GM18508 (cell line): Measurements from ENCODE around the gene DCP1A.
"Not testable (repeated sequence)": the region's sequence is repeated elsewhere in the genome, so short reads cannot be mapped to it uniquely, and the experiment has no call there.

Source experiments
- ATAC-seq: cut with Tn5 transposase; IDR thresholded peaks from one replicate; pipeline ENCODE4 v1.9.1; 2021; ENCODE audit warnings: moderate number of reproducible peaks; ENCODE audit not compliant: insufficient read depth, unreplicated experiment

The DCP1A gene

DNA sequence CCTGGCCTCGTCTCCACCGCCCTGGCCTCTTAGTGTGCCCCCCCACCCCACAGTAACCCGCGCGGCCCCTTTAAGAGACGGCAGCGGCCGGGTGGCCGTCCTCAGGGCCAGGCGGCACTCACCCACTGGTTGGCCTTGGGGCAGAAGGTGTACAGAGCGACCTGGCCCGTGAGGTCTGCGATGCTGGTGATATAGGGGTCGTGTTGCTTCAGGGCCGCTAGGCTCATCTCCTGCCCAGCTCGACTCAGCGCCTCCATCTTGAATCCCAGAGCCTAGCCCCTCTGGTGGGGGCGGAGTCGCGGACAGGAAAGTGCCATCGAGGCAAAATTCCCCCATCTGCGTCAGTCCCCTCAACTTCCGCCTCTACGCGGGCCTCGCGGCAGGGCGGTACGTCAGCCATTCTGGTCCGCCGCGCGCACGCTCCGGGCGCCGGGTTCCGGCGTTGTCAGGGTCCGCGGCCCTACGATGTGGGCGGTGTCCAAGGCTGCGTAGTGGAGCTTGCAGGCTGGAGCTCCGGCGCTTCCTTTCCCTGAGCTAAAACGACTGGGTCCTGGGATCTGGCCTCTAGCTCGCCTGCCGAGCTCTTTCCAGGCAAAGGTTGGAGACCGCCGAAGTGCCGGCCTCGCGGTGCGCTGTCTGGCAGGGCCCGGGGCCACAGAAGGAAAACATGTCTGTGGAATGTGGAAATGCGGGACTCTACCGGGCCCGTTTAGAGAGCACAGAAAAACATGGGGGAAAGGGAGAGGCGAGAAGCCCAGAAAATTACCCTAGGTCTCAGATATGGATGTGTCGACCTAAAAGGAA, at the start of gene DCP1A:
TSS of gene DCP1A (minus strand) at position 283 of the 804 bp plus-strand sequence. CDS start at position 257, 26 bp downstream.
- ATAC-seq: peak; percentile 82

DNA sequence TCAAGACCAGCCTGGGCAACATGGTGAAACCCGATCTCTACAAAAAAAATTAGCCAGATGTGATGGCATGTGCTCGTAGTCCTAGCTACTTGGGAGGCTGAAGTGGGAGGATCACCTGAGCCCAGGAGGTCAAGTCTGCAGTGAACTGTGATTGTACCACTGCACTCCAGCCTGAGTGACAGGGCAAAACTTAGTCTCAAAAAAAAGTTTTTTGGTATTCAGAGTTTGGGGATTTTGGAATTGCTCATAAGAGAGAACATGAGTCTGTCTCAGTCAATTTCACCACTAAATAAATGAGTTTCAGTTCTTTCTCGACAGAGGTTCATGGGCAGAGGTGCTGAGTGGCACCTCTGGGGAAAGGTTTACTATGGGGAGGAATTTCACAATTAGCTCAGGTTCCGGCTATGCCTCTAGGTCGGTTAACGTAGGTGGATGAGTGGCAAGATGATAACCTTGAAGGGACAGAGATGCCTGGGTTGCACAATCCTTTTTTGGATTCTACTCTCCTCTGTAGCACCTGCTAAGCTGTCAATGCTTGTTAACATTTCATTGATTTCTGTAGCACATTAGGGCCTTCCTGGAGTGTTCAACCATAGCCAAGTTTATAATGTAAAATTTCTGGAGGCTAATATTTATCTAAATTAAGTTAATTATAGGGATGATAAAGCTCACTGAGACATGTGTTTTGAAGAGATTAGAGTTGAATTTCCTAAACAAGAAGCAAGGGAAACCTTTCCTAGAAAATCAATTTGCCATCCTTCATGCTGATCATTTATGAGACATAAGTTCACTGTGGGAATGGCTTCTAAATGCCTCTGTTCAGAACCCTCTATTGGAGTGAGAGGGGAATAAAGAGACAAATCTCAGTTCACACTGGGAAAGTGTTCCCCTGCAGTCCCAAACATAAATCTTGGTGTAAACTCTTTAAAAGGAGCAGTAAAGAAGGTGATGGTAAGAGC, 37.4 kb upstream of the DCP1A start:
- no peak for ATAC-seq

DNA sequence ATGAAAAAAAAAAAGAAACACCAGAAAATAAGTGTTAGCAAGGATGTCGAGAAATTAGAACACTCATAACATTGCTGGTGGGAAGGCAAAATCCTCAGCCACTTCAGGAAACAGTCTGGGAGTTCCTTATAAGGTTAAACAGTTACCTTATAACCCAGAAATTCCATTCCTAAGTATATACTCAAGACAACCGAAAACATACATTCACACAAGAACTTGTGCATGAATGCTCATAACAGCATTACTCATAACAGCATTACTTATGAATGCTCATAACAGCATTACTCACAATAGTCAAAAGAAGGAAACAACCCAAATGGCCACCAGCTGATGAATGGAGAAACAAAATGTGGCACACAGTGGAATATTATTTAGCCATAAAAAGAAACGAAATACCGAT, 34.8 kb upstream of the DCP1A start:
- no peak for ATAC-seq

DNA sequence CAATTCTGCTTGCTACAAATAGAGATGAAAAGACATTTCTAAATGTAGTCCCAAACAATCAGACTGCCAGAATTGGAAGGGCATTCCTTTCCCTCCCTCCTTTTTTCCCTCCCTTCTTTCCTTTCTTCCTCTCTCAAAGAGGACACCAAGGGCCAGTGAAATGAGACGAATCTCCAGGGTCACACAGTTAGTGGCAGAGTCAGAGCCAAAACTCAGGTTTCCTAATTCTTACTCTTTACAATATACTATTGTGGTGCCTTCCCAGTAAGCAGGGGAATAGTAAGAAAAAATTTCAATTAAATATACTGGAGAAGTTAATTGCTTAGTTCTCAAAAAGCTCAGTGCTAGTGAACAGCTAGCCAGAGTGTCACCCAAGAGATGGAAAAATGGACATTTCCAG, 33.0 kb upstream of the DCP1A start:
- ATAC-seq: no peak

DNA sequence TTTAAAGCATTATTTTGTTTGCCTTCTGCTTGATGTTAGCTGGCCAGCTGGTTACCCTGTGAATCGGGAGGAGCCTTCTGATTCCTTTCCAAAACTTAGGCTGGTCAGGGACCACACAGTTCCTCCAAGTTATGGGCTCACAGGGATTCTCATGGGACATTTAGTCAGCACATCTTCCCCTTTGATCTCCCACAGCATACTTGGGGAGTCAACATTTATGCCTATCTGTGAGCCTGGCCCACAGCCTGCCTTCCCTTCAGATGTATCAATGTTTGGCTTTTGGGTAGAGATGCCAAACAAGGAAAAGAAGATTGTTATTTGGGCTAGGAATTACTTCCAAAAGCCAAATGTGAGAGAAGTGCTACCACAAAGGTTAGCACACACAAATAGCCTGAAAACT, 32.6 kb upstream of the DCP1A start:
- no peak for ATAC-seq

DNA sequence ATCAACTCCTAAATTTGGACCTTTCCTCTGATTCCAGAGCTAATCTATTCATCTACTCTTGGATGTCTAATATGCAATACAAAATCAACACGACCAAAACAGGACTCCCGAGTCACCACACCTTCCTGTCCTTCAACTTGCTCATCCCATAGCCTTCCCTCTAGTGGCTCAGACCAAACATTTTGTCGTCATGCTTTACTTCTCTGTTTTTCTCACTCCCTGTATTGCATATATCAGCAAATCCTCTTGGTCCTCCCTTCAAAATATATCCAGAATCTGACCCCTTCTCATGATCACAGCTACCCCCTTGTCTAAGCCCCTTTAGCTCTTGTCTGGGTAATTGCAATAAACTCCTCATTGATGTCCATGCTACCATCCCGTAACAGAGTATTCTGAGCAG, 30.5 kb upstream of the DCP1A start:
- no peak for ATAC-seq

DNA sequence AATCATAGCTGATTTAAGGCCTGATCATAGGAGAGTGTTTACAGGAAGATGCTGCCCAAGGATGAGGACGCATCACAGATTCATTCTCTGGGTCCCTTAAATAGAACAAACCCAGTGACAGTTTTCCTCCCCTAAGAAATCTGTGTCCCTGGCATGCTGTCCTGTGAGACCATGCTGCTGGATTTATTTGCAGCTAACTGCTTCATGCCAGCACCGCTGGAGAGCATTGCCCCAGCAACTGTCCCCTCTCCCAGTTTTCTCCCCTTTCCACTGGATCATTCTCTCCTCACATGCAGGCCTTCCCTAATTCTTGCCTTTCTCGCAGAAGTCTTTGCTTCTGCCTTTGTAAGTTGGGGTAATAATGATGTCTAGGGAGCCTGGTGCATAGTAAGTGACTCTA, 29.3 kb upstream of the DCP1A start:
- no peak for ATAC-seq

DNA sequence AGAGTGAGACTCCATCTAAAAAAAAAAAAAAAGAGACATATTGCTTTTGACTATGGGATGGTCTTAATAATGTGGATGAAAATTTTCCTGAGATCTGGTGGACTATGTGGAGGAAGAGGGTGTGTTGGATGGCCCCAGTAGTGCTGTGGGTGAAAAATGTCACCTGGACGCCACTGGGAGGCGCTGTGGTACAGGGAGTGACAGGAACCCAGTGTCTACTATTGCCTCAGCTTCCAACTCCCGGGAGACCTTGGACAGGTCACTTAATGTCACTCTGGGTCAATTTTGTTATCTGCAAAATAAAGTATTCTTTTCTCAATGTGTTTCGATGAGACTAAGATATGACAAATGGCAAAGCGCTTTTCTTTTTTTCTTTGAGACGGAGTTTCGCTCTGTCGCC, 27.7 kb upstream of the DCP1A start:
- ATAC-seq: no peak

DNA sequence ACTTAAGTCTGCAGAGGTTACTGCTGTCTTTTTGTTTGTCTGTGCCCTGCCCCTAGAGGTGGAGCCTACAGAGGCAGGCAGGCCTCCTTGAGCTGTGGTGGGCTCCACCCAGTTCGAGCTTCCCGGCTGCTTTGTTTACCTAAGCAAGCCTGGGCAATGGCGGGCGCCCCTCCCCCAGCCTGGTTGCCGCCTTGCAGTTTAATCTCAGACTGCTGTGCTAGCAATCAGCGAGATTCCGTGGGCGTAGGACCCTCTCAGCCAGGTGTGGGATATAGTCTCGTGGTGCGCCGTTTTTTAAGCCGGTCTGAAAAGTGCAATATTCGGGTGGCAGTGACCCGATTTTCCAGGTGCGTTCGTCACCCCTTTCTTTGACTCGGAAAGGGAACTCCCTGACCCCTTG, 23.4 kb upstream of the DCP1A start:
- ATAC-seq: not testable (repeated sequence)

DNA sequence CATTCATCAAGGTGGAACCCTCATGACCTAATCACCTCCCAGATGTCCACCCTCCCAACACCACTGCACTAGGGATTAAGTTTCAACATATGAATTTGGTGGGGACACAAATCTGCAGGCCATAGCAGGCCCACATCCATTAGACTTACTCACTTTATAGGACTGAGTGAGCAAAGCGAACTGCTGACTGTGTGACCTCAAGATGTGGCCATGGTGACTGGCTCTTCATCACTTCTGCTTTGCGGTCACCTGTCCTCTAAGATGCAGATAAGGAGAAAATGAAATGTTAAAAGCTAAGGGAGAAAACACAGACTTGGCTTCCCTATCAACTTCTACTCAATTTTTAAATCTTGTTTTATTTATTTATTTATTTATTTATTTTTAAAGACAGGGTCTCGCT, 14.5 kb upstream of the DCP1A start:
- no peak for ATAC-seq

DNA sequence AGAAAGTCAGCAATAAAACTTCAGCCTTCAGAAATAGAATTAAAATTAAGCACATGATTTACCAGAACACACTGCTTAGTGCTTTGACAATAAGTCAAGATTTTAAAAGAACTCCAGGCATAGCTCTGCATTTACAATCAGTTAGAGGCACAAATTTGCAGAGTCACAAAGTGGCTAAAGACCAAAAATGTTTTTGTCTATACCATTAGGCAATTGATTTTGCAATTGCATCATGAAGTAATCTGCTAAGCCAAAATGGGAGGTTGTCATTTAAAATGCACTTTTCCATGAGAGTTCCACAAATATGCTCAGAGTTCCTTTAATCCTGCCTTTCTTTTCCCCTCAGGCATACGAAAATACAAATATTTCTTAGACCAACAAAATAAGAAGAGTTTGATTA, 10.1 kb upstream of the DCP1A start:
- ATAC-seq: no peak

DNA sequence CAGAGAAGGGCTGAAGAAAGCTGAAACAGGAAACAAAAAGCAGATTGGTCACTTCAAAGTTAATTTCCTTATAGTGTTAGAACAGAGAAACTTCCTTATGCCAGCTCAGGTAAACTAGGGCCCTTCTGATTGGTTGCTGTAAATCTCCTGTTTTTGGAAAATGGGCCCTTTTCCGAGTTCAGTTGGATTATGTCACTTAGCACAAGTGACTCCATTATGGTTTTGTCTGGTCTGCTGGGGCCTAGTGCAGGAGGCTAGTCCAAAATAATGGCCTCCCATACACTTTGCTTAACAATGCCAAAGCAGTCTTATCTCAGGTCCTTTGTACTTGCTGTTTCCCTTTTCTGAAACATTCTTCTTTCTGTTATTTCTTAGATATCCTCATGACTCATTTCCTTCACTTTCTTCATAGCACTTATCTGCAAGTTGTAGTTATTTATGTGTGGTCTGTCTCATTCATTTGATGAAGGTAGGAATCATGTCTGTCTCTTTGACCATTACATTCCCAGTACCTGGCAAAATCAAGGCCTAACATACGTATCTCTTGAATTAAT, 7.7 kb upstream of the DCP1A start:
- ATAC-seq: no peak

DNA sequence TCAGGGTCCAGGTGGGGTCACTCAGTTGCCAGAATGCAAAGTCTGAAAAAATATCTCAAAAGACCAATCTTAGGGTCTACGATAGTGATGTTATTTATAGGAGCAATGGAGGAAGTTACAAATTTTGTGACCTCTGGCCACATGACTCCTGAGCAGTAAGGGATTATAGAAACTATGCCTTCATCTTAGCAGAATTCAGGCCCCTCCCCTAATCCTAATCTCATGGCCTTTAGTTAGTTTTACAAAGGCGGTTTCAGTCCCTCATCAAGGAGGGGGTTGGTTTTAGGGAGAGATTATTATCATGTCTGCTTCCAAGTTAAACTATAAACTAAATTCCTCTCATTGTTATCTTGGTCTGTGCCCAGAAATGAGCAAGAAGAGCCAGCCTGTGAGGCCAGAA, 5.9 kb upstream of the DCP1A start:
- no peak for ATAC-seq

DNA sequence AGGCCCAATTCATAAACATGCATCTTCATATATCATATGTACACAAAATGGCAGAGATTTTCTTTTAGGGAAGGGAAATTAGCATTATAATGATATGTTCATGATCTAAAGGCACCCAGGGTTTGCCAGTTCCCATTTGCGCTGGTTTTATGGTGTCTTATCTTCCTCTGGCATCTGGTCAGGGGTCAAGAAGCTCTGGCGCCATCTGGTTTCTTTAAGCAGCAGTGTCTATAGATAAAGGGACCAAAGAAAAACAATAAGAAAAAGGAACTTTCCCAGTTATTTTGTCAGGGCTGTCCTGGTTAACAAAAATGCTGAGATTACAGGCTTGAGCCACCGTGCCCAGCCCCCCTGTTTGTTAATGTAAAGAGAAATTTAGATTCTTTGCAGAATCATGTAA, 3.3 kb upstream of the DCP1A start:
- ATAC-seq: no peak

DNA sequence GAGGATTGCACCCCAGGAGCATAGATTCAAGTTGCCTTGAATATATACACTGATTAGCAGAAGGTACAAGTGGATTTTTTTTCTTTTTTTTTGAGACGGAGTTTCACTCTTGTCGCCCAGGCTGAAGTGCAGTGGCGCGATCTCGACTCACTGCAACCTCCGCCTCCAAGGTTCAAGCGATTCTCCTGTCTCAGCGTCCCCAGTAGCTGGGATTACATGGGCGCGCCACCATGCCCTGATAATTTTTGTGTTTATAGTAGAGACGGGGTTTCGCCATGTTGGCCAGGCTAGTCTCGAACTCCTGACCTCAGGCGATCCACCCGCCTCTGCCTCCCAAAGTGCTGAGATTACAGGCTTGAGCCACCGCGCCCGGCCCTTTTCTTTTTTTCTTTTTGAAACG, 775 bp upstream of the DCP1A start:
- ATAC-seq: not testable (repeated sequence)

DNA sequence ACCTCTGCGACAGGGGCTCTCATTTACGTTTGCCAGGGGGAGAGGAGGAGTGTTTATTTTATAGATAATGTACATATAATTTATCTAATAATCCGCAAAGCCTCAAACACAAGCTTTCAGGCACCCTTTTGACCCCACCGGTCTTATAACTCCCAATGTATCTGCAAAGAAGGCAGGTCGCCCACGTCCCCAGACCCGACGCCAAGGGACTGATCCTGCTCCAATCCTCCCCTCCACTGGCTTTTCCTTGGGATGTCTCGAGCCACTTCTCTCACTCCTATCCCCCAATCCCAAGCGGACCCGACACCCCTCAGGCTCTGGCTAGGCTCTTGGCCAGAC, 452 bp downstream of the DCP1A start:
- no peak for ATAC-seq

DNA sequence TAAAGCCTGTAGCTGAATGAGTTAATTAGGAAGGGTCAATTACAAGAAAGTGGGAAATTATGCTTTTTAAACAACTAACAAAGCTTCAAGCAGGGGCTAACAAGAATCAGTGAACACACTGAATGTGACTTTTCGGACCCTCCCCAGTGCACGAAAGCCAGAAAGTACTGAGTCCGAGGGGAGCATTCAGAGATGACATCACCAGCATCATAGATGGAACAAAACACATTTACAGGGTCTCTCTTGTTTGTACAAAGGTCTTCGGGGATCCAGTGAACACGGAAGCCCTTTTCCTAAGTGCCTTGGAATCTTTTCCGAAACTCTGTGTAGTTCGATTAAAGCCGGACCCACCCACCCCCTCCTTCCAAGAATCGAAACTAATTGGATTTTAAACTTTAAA, 829 bp downstream of the DCP1A start:
- no peak for ATAC-seq

DNA sequence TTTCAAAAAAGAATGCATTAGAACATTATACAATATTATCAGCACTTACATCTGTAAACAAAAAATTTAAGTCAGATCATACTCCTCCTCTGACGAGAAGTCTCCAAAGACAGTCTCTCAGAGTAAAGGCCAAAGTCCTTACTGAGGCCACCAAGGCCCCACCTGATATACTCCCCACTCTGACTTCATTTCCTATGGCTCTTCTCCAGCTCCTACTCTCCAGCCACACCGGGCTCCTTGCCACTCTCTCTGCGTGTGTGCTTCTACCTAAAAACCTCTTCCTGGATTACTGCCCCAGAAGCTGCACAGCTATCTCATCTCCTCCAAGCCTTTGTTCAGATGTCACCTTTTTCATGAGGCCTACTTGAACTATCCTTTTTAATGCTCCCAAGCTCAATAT, 5.0 kb downstream of the DCP1A start:
- no peak for ATAC-seq

DNA sequence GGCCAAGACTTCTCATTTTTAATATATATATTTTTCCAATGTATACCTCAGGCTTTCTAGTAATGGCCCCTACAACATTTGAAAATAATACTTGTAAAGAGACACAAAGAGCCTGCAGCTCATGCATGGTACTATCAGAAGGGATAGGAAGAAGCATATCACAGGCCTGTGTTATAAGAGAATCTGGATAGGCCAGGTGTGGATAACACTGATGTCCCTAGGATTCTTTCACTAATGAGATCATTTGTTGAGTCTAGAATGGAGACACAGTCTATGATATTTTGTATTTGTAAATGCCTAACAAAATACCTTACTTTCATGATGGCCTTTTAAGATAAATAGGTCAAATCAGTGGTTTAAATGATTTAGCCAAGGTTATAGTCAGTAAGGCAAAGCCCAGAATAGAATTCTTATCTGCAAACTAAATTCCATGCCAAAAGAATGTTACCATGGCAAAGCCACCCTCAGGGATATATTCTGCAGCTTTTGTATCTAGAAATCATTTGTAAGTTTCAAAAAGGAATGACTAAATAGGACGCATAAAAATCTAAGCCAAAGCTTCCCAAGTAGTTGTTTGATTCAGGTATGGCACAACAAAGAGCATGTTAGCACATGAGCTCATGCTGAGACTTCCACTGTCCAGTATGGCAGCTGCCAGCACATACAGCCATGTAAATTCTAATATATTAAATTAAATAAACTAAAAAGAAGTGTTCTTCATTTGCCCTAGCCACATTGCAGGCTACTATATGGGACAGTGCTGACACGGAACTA, 10.0 kb downstream of the DCP1A start:
- no peak for ATAC-seq

DNA sequence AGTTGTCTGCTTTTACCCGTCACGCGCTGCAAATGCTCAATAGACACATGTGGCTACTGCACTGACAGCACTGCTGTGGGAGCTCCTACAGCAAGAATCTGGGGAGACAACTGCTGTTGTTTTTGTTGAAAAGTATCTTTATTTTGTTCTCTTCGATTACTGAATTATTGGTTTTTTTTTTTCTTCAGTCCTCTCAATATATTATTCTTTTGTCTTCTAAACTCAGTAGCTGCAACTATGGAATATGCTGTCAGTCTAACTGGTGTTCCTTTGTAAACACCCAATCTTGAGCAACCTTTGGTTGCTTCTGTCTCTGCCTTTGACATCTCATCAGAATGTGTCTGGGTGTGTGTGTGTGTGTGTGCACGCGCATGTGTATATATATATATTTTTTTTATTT, 12.6 kb downstream of the DCP1A start:
- no peak for ATAC-seq

DNA sequence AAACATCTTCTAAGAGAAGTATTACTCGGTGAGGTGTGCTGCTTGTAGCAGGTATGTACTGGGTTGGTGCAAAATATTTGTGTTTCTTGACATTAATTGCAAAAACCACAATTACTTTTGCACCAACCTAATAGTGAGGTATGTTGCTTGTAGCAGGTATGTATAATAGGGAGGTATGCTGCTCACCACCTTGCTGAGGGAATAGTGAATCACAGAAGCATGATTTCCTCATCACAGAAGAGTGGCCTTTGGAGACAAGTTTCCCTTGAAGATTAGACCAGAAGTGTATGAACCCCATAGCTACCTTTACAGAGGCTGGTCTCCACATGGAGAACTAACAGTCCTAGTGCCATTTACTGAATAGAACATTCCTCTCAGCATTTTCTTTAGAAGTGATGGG, 15.5 kb downstream of the DCP1A start:
- ATAC-seq: no peak
